GM23248 (cell line): Measurements from ENCODE around the gene LRRC52. TPM values are rescaled to one million over a fixed set of nuclear protein-coding genes. Genes with fewer than 3 reads are reported as not detected.
"Not testable (repeated sequence)": the region's sequence is repeated elsewhere in the genome, so short reads cannot be mapped to it uniquely, and the experiment has no call there.

Experiments
- DNase-seq: peaks from one replicate; pipeline ENCODE4 v3.0.0-alpha.2; 2015
- H2AFZ ChIP-seq: fragments of 200-600 bp; sonication (generic); 2 replicates; pipeline ENCODE4 v1.6.1; 2016; ENCODE audit warnings: antibody characterized with exemption
- H3F3A ChIP-seq: fragments of 200-600 bp; sonication (generic); 2 replicates; pipeline ENCODE4 v1.6.1; 2016; ENCODE audit warnings: mild to moderate bottlenecking, antibody characterized with exemption, mixed run types; ENCODE audit not compliant: insufficient read depth
- H3K27ac ChIP-seq: fragments of 200-600 bp; sonication (generic); 2 replicates; pipeline ENCODE4 v1.5.1; 2016; ENCODE audit warnings: mild to moderate bottlenecking
- H3K27me3 ChIP-seq: fragments of 200-600 bp; sonication (generic); replicated peaks from 2 replicates; pipeline ENCODE4 v1.6.1; 2016; ENCODE audit warnings: mild to moderate bottlenecking; ENCODE audit not compliant: insufficient read depth
- H3K36me3 ChIP-seq: fragments of 200-600 bp; sonication (generic); 2 replicates; pipeline ENCODE4 v1.6.1; 2016; ENCODE audit warnings: low read depth, mild to moderate bottlenecking
- H3K4me1 ChIP-seq: fragments of 200-600 bp; sonication (generic); 2 replicates; pipeline ENCODE4 v1.6.1; 2016; ENCODE audit warnings: mild to moderate bottlenecking; ENCODE audit not compliant: insufficient read depth
- H3K4me2 ChIP-seq: fragments of 200-600 bp; sonication (generic); one replicate; pipeline ENCODE4 v1.6.1; 2016; ENCODE audit warnings: mild to moderate bottlenecking; ENCODE audit not compliant: unreplicated experiment
- H3K4me3 ChIP-seq: fragments of 200-600 bp; sonication (generic); 2 replicates; pipeline ENCODE4 v1.5.1; 2016; ENCODE audit warnings: mild to moderate bottlenecking
- H3K79me2 ChIP-seq: fragments of 200-600 bp; sonication (generic); 2 replicates; pipeline ENCODE4 v1.6.1; 2016; ENCODE audit warnings: mild to moderate bottlenecking; ENCODE audit not compliant: insufficient read depth
- H3K9ac ChIP-seq: fragments of 200-600 bp; sonication (generic); 2 replicates; pipeline ENCODE4 v1.6.1; 2016; ENCODE audit warnings: mild to moderate bottlenecking
- H3K9me2 ChIP-seq: fragments of 200-600 bp; sonication (generic); 2 replicates; pipeline ENCODE4 v1.6.1; 2016; ENCODE audit warnings: mixed run types, mild to moderate bottlenecking, moderate library complexity; ENCODE audit not compliant: insufficient read depth
- H3K9me3 ChIP-seq: fragments of 200-600 bp; sonication (generic); one replicate; pipeline ENCODE4 v1.6.1; 2017; ENCODE audit warnings: low read depth
- H4K20me1 ChIP-seq: fragments of 200-600 bp; sonication (generic); 2 replicates; pipeline ENCODE4 v1.6.0; 2016; ENCODE audit not compliant: insufficient read depth
- EZH2 ChIP-seq: fragments of 200-600 bp; sonication (generic); IDR thresholded peaks from 2 replicates; pipeline ENCODE4 v1.6.1; 2018; ENCODE audit warnings: antibody characterized with exemption, mild to moderate bottlenecking; ENCODE audit not compliant: insufficient read depth, poor library complexity, severe bottlenecking
- EZH2phosphoT487 ChIP-seq: fragments of 200-600 bp; sonication (generic); IDR thresholded peaks from 2 replicates; pipeline ENCODE4 v1.6.1; 2018; ENCODE audit warnings: antibody characterized with exemption, moderate library complexity, mild to moderate bottlenecking, low read depth; ENCODE audit not compliant: insufficient read depth
- WGBS, 2 experiments: methylation state at CpG; one replicate each; pipeline ENCODE4 v1.1.6; 2015 to 2017; ENCODE audit warnings: low lambda C conversion rate in 2 of 2, low coverage in 1 of 2; ENCODE audit errors: missing lambda C conversion rate in 2 of 2; 5-methylcytosine and 5-hydroxymethylcytosine counted together
- in situ Hi-C: fragments of 300-500 bp; cut with MboI; formaldehyde crosslinking; loops from 2 replicates; pipeline ENCODE4 v1.15.0; 2020
- polyA plus RNA-seq: library from polyadenylated mRNA; unstranded; fragments of >200 nt; fragmentation: Nextera tagmentation; extraction: Ambion mirVana; gene quantifications from 2 replicates; pipeline ENCODE4 v1.2.1, GENCODE V29; 2016
- total RNA-seq: library from RNA; depleted of rRNA; stranded (reverse); fragments of >200 nt; shearing (Covaris generic); gene quantifications from 2 replicates; pipeline ENCODE4 v1.2.3, GENCODE V29; 2014; rRNA removed

LRRC52 gene
- total and polyA plus RNA-seq, 2 experiments from 2014 or later, result not detected

DNA sequence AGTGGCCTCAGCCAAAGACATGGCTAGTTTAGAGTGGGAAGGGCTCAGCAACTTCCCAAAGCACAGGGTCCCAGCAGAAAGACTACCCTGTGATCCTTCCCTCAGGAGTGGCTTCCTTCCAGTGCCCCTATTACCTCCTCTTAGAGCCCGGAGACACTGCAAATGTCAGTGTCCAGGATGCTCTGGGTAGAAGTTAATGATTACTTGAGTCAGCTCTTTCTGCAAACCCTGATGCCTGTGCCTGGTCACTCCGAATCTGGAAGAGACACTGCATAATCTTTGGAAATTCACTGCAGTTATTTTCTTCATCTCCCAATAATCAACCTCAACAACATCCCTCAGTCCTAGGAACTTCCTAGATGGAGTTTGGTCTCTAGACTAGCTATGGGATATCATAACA is 60.0 kb downstream of the LRRC52 start:
- in situ Hi-C loops, result loop anchor here (10.0 kb wide), 1 partner anchor 301 kb away; no protein-coding TSS in a partner anchor
- TF ChIP-seq EZH2phosphoT487 (no peak), EZH2 (no peak)
- H3K79me2 ChIP-seq, result no peaks in the 10 kb centered on the region

DNA sequence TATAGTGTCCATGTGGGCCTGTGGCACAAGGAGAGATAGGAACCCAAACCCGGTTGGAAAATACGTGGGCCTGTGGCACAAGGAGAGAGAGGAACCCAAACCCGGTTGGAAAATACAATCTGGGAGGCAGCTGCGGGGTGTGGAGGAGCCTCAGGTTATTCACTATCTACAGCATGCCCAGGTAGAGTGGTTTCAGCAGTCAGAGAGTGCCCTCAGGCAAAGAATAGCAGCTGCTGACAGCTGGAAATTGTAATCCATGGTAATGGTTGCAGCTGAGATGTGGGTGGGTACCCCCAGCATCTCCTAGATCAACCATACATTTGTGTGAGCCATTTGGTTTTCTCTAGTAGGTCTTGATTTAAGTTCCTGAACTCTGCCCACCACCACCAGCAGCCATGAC is 61.4 kb downstream of the LRRC52 start:
- WGBS, 2 experiments, result 66 to 75% methylated on average over 4 of the region's 4 CpGs
- TF ChIP-seq EZH2 (no peak), EZH2phosphoT487 (no peak)

More for the DNA sequence above, 60.0 kb downstream of the LRRC52 start:
- Histone ChIP-seq H3K4me1 (0 out of 2 replicates have a peak, but pooled peaks cover 7% of the 10 kb centered on the region), H3K9me2 (no peaks in the 10 kb centered on the region), H4K20me1 (no peaks in the 10 kb centered on the region), H3K9me3 (no peaks in the 10 kb centered on the region), H3K36me3 (no peaks in the 10 kb centered on the region), H3K27me3 (no peaks in the 10 kb centered on the region), H3K27ac (no peak overlapping the region), H3K4me2 (no peak overlapping the region), H3K4me3 (no peak overlapping the region), H2AFZ (no peak overlapping the region), H3F3A (peaks cover 8% of the 10 kb centered on the region), H3K9ac (no peak overlapping the region)
- WGBS, 2 experiments, result 44 to 45% methylated on average over 2 of the region's 2 CpGs
- DNase-seq, result no peak

DNA sequence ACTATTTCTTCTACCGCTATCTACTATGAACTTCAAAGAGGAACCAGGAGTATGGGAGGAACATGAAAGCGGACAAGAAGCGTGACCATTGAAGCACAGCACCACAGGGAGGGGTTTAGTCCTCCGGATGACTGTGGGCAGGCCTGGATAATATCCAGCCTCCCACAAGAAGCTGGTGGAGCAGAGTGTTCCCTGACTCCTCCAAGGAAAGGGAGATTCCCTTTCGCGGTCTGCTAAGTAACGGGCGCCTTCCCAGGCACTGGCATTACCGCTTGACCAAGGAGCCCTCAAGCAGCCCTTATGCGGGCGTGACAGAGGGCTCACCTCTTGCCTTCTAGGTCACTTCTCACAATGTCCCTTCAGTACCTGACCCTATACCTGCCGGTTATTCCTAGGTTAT is 62.9 kb downstream of the LRRC52 start:
- in situ Hi-C loops, result loop anchor here (10.0 kb wide), 1 partner anchor 298 kb away; no protein-coding TSS in a partner anchor

More for the DNA sequence above, 61.4 kb downstream of the LRRC52 start:
- H3K27me3 ChIP-seq, result no peaks in the 10 kb centered on the region
- H3K9me3 ChIP-seq, result no peaks in the 10 kb centered on the region
- H3K4me3 ChIP-seq, result no peak overlapping the region
- DNase-seq, result no peak
- H3F3A ChIP-seq, result no peaks in the 10 kb centered on the region
- no peaks in the 10 kb centered on the region for H4K20me1 ChIP-seq
- H3K4me2 ChIP-seq, result no peak overlapping the region
- H2AFZ ChIP-seq, result no peak overlapping the region
- H3K36me3 ChIP-seq, result no peaks in the 10 kb centered on the region
- H3K4me1 ChIP-seq, result no peaks in the 10 kb centered on the region
- H3K9me2 ChIP-seq, result no peaks in the 10 kb centered on the region
- no peak overlapping the region for H3K9ac ChIP-seq
- no peaks in the 10 kb centered on the region for H3K79me2 ChIP-seq
- no peak overlapping the region for H3K27ac ChIP-seq
- in situ Hi-C loops, result loop anchor here (10.0 kb wide), 1 partner anchor 300 kb away; no protein-coding TSS in a partner anchor

DNA sequence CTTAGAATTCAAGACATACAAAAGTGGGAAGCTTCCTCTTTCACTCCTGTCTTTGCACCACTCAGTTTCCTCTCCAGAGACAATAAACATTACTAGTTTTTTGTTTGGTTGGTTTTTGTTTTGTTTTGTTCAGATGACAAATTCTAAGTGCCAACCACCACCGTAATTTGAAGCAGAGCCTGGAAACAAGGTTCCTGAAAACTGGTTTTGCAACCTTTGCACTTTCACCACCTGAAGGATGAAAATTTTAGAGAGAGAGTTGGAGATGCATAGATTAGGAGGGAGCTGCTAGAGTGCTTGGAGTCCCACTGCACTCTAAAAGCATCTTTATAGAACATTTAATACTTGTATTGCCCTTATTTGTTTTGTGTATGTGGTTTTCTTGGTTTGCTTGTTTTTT is 67.1 kb downstream of the LRRC52 start:
- H3K9me3 ChIP-seq, result no peaks in the 10 kb centered on the region
- no peak overlapping the region for H3K9ac ChIP-seq
- no peak for DNase-seq
- no peak overlapping the region for H3K4me2 ChIP-seq
- no peak overlapping the region for H3K4me3 ChIP-seq
- in situ Hi-C loops, result no loop called here
- H3K27ac ChIP-seq, result no peak overlapping the region
- H3K36me3 ChIP-seq, result no peaks in the 10 kb centered on the region
- WGBS, 2 experiments, result 38 to 44% methylated on average over 1 of the region's 1 CpG
- H3K79me2 ChIP-seq, result no peaks in the 10 kb centered on the region
- no peaks in the 10 kb centered on the region for H3F3A ChIP-seq
- TF ChIP-seq EZH2phosphoT487, result no peak
- no peak for TF ChIP-seq EZH2
- H2AFZ ChIP-seq, result no peak overlapping the region
- no peaks in the 10 kb centered on the region for H3K4me1 ChIP-seq
- H3K9me2 ChIP-seq, result no peaks in the 10 kb centered on the region
- H3K27me3 ChIP-seq, result 0 out of 2 replicates have a peak, but pooled peaks cover 4% of the 10 kb centered on the region
- H4K20me1 ChIP-seq, result no peaks in the 10 kb centered on the region

More for the DNA sequence above, 62.9 kb downstream of the LRRC52 start:
- H3K27ac ChIP-seq, H4K20me1 ChIP-seq, H3K9me2 ChIP-seq, H3K36me3 ChIP-seq, H3K9ac ChIP-seq, H3K79me2 ChIP-seq, H2AFZ ChIP-seq, H3F3A ChIP-seq, H3K27me3 ChIP-seq, H3K4me2 ChIP-seq, DNase-seq, H3K9me3 ChIP-seq, H3K4me1 ChIP-seq, H3K4me3 ChIP-seq: not testable (repeated sequence)
- WGBS, 2 experiments, result 81 to 89% methylated on average over 12 of the region's 12 CpGs

DNA sequence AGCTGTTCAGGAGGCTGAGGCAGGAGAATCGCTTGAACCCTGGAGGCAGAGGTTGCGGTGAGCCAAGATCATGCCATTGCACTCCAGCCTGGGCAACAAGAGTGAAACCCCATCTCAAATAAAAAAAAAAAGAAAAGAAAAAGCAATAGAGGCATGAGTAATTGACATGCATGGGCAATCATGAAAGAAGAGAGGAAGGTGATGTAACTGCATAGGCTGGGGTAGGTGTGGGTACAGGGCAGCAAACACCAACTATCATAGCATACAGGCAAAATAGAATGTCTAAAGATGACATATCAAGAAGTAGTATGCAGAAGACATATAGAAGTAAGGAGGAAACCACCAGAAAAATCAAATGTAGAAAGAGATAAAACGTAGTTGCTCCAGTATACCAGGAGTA is 68.3 kb downstream of the LRRC52 start:
- no peak for DNase-seq
- Histone ChIP-seq H4K20me1 (no peaks in the 10 kb centered on the region), H3K27me3 (0 out of 2 replicates have a peak, but pooled peaks cover 7% of the 10 kb centered on the region), H2AFZ (no peak overlapping the region), H3K9me2 (no peaks in the 10 kb centered on the region), H3K4me2 (no peak overlapping the region), H3K36me3 (no peaks in the 10 kb centered on the region), H3K27ac (no peak overlapping the region), H3K9me3 (no peaks in the 10 kb centered on the region), H3F3A (no peaks in the 10 kb centered on the region), H3K9ac (no peak overlapping the region), H3K79me2 (no peaks in the 10 kb centered on the region), H3K4me1 (no peaks in the 10 kb centered on the region), H3K4me3 (no peak overlapping the region)
- in situ Hi-C loops, result no loop called here
- TF ChIP-seq EZH2phosphoT487 (no peak), EZH2 (no peak)
- 76 to 80% methylated on average over 3 of the region's 3 CpGs for WGBS, 2 experiments

Other genes starting within 250 kb of the LRRC52 start
- gene LMX1A, start 187.3 kb upstream of the LRRC52 start, total RNA-seq, result not detected in 2 replicates
- not detected in 2 replicates for gene LMX1A, start 187.3 kb upstream of the LRRC52 start, polyA plus RNA-seq
- gene RXRG, start 98.9 kb upstream of the LRRC52 start, total RNA-seq, result not detected in 2 replicates
- 0.09 TPM in 1 of 2 replicates, not detected in the other for gene RXRG, start 98.9 kb upstream of the LRRC52 start, polyA plus RNA-seq
- gene MGST3, start 87.2 kb downstream of the LRRC52 start, total RNA-seq, result 165 and 186 TPM in 2 replicates
- gene MGST3, start 87.2 kb downstream of the LRRC52 start, polyA plus RNA-seq, result 383 and 389 TPM in 2 replicates
- 107 and 113 TPM in 2 replicates for gene ALDH9A1, start 154.6 kb downstream of the LRRC52 start, total RNA-seq
- gene ALDH9A1, start 154.6 kb downstream of the LRRC52 start, polyA plus RNA-seq, result 99.3 and 100 TPM in 2 replicates
- gene TMCO1, start 224.9 kb downstream of the LRRC52 start, total RNA-seq, result 116 and 126 TPM in 2 replicates
- 203 and 207 TPM in 2 replicates for gene TMCO1, start 224.9 kb downstream of the LRRC52 start, polyA plus RNA-seq